ENCODE data around the gene CFAP20DC. TPM values are rescaled to one million over a fixed set of nuclear protein-coding genes. Genes with fewer than 3 reads are reported as not detected.

CFAP20DC gene
- total and polyA plus RNA-seq, 2 of the 8 experiments (the other 6 are each of a cell fraction or from before 2014, with no cell fraction given): 2.2 to 2.8 TPM

GRCh38 chr3:58864480-58864879, 185.3 kb downstream of the CFAP20DC start:
- Histone ChIP-seq H4K91ac (replicated peaks; ENCODE audit: insufficient read length, low read length) (no peak overlapping the region), H4K20me1 (replicated peaks in 1 of 2; ENCODE audit: control insufficient read depth in 1 of 2, insufficient read depth in 2 of 2, low read length in 2 of 2) (no peaks in the 10 kb centered on the region), H3K9ac (replicated peaks in 1 of 4; ENCODE audit: extremely low read depth in 1 of 4, low read depth in 3 of 4, low read length in 3 of 4) (no peak overlapping the region), H3K4me2 (ENCODE audit: insufficient read depth in 1 of 2, low read depth in 2 of 2, low read length in 2 of 2) (no peak overlapping the region), H3K23me2 (ENCODE audit: low read depth, low read length) (no peaks in the 10 kb centered on the region), H3K23ac (ENCODE audit: insufficient read length) (no peak overlapping the region), H3K79me2 (ENCODE audit: control insufficient read depth in 1 of 2, insufficient read depth in 2 of 2, low read length in 2 of 2) (no peaks in the 10 kb centered on the region), H3K14ac (ENCODE audit: insufficient read length) (no peak overlapping the region), H3K4ac (replicated peaks; ENCODE audit: insufficient read length, low read depth, low read length) (no peak overlapping the region), H4K5ac (ENCODE audit: insufficient read length, low read depth, low read length) (no peak overlapping the region), H3K79me1 (ENCODE audit: low read depth, low read length) (no peaks in the 10 kb centered on the region), H3K56ac (replicated peaks; ENCODE audit: insufficient read length, low read depth, low read length) (no peak overlapping the region), H3K4me1 (replicated peaks in 1 of 4; ENCODE audit: control insufficient read depth in 3 of 4, insufficient read depth in 4 of 4, low read length in 3 of 4) (peaks cover 0 to 10% (median 3%) of the 10 kb centered on the region in 4 experiments; a peak in 4 of 7 replicates), H3K27ac (ENCODE audit: low read depth, low read length) (no peak overlapping the region), H3K18ac (ENCODE audit: extremely low read depth, low read length) (no peak overlapping the region), H2BK12ac (ENCODE audit: low read depth, low read length) (no peak overlapping the region), H3K27me3 (replicated peaks in 1 of 4; ENCODE audit: control insufficient read depth in 3 of 4, extremely low read depth in 1 of 4, insufficient read depth in 3 of 4, low read length in 3 of 4) (no peaks in the 10 kb centered on the region), H2BK15ac (ENCODE audit: low read length) (no peak overlapping the region), H4K8ac (ENCODE audit: extremely low read depth, insufficient read depth, low read length) (no peak overlapping the region), H3K36me3 (ENCODE audit: control insufficient read depth in 2 of 4, insufficient read depth in 4 of 4, low read length in 3 of 4) (no peaks in the 10 kb centered on the region), H2AK5ac (ENCODE audit: low read depth, low read length) (no peak overlapping the region), H2BK5ac (ENCODE audit: low read depth, low read length) (no peak overlapping the region), H3K9me3 (ENCODE audit: insufficient read depth in 2 of 2, low read depth in 1 of 2, low read length in 1 of 2) (no peaks in the 10 kb centered on the region), H2BK120ac (replicated peaks; ENCODE audit: low read depth, low read length) (no peak overlapping the region), H2BK20ac (ENCODE audit: low read length) (no peak overlapping the region), H3K4me3 (ENCODE audit: extremely low read depth in 1 of 4, insufficient read depth in 2 of 4, low read depth in 3 of 4, low read length in 4 of 4) (no peak overlapping the region), H2AFZ (ENCODE audit: low read length) (no peak overlapping the region)
- no peak for DNase-seq (ENCODE audit: low read depth in 1 of 2, low spot score in 2 of 2)
- ChIA-PET CTCF (ENCODE audit: partially characterized antibody) (no interaction called here), POLR2A (ENCODE audit: partially characterized antibody) (no interaction called here)
- FAIRE-seq: no peak
- TF ChIP-seq CREB1 (IDR thresholded peaks at IDR 0.05): no peak
- TF ChIP-seq GABPA (IDR thresholded peaks at IDR 0.05; ENCODE audit: borderline replicate concordance, insufficient read depth, low read length): no peak
- TF ChIP-seq SIRT6 (IDR thresholded peaks at IDR 0.05; ENCODE audit: low read length): no peak
- TF ChIP-seq EGR1 (IDR thresholded peaks at IDR 0.05; ENCODE audit: borderline replicate concordance, low read depth, low read length): no peak
- no peak for TF ChIP-seq SIN3A (conservative IDR thresholded peaks at IDR 0.05 in 1 of 2, IDR thresholded peaks at IDR 0.05 in 1 of 2; ENCODE audit: low read depth in 1 of 2, low read length in 2 of 2)

Data from H1 (cell line).